ENCODE data around the gene FEZF2.

DNA sequence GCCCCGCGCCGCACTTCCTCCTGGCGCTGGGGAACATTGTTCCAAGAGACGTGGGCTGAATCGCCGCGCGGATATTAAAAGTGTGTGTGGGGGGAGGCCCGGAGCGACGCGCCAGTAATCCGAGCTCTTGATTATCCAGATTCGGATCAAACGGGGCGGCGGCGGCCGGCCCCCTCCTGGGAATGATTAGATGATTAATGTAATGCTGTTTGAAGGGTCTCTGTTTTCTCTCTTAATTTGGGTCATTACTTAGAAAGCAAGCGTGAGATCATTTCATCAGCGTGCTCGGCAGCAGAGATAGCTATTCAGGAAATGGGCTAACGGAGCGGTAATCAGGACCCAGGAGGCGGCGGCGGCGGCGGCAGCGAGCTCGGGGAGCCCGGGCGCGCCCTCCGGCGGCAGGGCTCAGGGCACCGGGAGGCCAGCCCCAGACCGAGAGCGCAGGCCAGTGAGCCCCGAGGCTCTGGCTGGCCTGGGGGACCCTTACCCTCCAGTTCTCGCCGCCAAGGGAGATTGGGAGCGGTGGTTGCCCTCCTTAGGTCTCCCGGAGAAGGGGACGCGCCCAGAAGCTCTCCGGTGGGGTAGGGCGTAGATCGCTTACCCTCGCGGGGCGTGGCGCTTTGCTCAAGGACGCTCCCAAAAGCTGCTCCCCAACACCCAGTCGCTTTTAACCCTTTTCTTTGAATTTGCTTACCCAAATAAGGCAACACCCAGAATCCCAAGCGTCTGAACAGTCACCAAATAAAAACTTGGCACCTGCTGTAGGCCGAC, 4.5 kb downstream of the FEZF2 start:
- no peak for TF ChIP-seq POLR2A (IDR thresholded peaks at IDR 0.05; ENCODE audit: low read length)
- no peak for TF ChIP-seq GATA1 (IDR thresholded peaks at IDR 0.05; ENCODE audit: low read depth, low read length)

Measured in erythroblast (primary cell).